ENCODE results near the gene POLR1H.
"Not testable (repeated sequence)": the region's sequence is repeated elsewhere in the genome, so short reads cannot be mapped to it uniquely, and the experiment has no call there.

Gene POLR1H

GRCh38 chr6:30061092-30061857, at the start of gene POLR1H:
Gene POLR1H (plus strand): TSS chr6:30061265. CDS start chr6:30061525, 260 bp downstream.
- DNase-seq, result peak; percentile 97

DNA sequence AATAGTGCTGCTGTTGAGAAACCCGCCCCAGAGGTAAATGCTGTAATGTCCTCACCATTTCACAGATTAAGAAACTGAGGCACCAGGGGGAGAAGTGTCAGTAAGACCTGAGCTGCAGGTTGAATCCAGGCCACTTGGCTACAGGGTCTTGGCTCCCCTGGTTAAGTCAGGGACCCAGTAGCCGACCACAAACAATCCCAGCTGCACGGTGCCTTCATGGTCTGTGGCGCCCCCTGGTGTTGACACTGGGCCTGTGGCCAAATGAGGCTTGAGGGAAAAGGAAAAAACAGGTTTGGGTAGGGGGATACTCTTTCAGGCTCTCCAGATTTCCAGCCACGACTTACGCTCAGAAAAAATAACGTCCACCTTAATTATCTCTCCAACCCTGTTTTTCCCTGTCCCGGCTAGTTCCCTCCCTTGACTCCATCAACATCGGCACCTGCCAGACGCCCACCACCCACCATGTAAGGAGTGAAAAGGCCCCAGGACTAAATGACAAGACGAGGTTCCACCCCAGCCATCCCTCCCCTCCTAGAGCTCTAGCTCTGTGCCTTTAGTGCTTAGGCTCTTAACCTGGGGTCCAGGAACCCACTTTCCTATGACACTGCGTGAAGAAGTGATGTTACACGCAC, 47.7 kb upstream of the POLR1H start:
- DNase-seq, result peak; percentile 6

DNA sequence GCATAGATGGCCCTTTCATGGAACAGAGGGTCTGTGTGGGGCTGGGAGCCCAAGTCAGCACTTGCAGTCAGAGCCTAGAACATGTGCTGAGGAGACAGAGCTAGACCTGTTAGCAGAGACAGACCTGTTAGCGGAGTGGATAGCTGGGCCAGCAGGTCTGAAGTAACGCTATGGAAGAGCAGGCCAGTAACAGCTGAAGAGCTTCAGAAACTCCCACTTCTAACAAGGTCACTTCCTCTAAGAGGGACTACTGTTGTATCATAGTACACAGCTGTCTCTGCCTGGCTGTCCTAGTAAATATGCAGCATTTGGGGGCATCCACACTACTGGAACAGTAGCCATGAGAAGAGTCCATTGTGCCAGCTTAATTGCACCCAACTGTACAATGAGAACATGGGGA, 41.2 kb upstream of the POLR1H start:
- no peak for DNase-seq

GRCh38 chr6:30020626-30021025, 40.4 kb upstream of the POLR1H start:
- no peak for DNase-seq

DNA sequence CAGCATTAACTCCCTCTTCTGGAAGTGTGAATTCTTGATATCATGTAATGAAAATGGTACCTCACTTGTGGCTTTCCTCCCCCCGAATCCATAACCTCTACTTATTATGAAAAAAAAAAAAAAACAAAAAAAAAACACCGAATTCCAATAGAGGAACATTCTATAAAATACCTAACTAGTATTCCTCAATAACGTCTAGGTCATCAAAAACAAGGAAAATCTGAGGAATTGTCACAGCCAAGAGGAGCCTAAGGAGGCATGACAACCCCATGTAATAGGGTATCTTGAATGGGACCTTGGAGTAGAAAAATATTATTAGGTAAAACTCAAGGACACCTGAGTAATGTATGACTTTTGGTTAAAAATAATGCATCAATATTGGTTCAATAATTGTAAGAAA, 38.9 kb upstream of the POLR1H start:
- DNase-seq, result no peak

DNA sequence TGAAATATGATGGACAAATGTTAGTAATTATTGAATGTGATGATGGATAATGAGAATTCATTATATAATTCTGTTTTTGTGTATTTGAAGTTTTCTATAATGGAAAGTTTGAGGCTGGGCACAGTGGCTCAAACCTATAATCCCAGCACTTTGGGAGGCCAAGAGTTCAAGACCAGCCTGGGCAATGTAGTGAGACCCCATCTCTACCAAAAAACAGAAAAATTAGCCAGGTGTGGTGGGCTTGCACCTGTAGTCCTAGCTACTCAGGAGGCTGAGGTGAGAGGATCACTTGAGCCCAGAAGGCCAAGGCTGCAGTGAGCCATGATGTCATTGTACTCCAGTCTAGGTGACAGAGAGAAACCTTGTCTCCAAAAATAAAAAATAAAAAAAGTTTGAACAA, 38.4 kb upstream of the POLR1H start:
- not testable (repeated sequence) for DNase-seq

- no peak for DNase-seq
Observed at GRCh38 chr6:30025186-30025585, 35.9 kb upstream of the POLR1H start.

DNA sequence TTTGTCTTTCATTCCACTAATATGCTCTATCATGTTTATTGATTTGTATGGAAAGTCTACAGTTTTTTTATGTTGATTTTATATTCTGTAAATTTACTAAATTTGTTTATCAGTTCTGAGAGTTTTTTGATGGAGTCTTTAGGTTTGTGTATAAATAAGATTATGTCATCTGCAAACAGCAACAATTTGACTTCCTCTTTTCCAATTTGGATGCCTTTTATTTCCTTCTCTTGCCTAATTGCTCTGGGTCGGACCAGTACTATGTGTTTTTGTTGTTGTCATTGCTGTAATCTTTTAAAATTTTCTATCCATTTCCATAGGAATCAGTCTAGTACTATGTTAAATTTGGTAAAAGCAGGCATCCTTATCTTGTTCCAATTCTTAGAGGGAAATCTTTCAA, 31.5 kb upstream of the POLR1H start:
- DNase-seq, result no peak

- DNase-seq, result no peak
Observed at GRCh38 chr6:30031381-30031780, 29.7 kb upstream of the POLR1H start.

- peak; percentile 65 for DNase-seq
Observed at GRCh38 chr6:30033440-30033839, 27.6 kb upstream of the POLR1H start.

GRCh38 chr6:30035784-30036183, 25.3 kb upstream of the POLR1H start:
- no peak for DNase-seq

GRCh38 chr6:30037182-30037788, 23.8 kb upstream of the POLR1H start:
- peak; percentile 19 for DNase-seq

- DNase-seq, result no peak
Observed at GRCh38 chr6:30041221-30041620, 19.8 kb upstream of the POLR1H start.

- no peak for DNase-seq
Observed at GRCh38 chr6:30041821-30042220, 19.2 kb upstream of the POLR1H start.

- no peak for DNase-seq
Observed at GRCh38 chr6:30042476-30042875, 18.6 kb upstream of the POLR1H start.

- no peak for DNase-seq
Observed at GRCh38 chr6:30042914-30043313, 18.2 kb upstream of the POLR1H start.

DNA sequence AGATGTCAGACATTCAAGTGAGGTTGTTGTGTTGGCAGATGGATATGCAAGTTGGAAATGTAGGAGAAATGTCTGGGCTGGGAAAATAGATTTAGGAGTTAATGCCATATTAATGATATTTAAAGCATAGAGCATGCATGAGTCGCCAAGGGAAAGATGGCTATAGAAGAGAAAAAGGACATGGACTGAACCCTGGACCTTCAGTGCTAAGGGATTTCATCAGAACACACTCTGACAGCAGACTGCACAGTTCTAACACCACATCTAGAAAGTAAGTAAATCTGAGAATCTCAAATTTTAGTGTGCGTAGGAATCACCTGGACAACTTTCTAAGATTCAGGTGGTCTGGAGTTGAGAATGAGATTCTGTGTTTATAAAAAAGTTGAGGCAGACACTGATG, 17.3 kb upstream of the POLR1H start:
- DNase-seq, result no peak

GRCh38 chr6:30044630-30045029, 16.4 kb upstream of the POLR1H start:
- peak; percentile 79 for DNase-seq

DNA sequence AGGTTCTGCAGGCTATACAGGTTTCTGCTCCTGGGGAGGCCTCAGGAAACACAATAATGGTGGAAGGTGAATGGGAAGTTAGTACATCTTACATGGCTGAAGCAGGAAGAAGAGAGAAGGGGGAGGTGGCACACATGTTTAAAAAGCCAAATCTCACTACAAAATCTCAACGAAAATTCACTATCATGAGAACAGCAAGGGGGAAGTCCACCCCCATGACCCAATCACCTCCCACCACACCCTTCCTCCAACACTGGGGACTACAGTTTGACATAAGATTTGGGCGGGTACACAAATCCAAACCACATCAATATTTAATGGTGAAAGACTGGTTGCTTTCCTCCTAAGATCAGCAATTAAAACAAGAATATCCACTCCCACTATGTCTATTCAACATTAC, 13.8 kb upstream of the POLR1H start:
- no peak for DNase-seq

DNA sequence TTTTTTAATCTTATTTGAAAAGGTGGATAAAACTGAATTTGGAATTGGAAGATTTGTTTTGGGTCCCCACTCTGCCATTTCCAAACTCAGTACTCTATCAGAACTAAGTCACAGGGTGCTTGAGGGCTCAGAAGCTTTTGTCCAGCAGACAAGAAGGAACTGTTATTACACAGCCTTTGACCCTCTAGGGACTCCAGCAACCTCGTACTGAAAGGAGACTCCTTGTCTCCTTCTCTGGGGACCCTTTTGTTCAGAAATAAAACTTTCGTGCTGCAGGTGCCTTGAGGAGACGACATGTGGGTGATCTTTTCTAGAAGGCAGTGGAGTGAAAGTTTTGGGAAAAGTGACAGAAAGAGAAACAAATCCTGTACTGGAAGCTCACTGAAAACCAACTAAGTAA, 7.4 kb upstream of the POLR1H start:
- DNase-seq, result no peak

GRCh38 chr6:30055513-30055912, 5.6 kb upstream of the POLR1H start:
- DNase-seq, result no peak

- peak; percentile 13 for DNase-seq
Observed at GRCh38 chr6:30060606-30061091, 416 bp upstream of the POLR1H start.

GRCh38 chr6:30061858-30062458, 893 bp downstream of the POLR1H start:
- DNase-seq, result peak; percentile 16

Data from fibroblast of upper back skin (primary cell).